Measurements from ENCODE around the gene NANS.
"Not testable (repeated sequence)": the region's sequence is repeated elsewhere in the genome, so short reads cannot be mapped to it uniquely, and the experiment has no call there.

NANS gene

DNA sequence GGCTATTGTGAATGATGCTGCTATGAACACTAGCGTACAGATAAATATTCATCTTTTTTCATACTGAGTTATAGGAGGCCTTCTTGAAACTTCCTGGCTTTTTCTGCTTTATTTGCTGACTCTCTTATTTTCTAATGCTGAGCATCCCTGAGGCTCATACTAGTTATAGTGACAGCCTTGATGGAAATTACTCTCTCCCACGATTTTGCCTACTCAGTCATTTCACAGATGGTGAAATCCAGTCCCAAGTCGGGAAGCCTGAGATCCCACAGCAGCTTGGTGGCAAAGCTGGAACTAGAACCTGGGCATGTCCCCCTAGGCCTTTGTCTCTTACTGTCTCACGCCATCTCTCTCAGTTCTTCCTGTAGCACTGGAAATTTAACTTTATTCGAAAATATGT lies 22.4 kb downstream of the NANS start:
- DNase-seq (ENCODE audit: low spot score), result no peak

DNA sequence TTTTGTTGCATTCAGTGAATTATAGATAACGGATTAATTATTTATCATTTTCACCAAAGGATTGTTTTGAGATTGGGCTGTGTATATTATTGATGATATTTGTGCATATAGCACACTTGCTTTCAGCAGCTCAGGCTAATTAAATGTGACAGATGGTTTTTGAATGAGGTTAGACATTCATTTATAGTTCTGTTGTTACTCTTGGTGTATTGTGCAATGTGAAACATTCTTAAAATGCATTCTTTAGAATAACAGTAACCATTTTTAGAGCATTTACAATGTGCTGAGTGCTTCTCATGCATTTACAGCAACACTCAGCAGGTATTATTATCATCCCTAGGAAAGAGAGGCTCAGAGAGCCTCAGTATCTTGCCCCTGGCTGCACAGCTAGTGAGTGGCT lies 23.8 kb downstream of the NANS start:
- no peak for DNase-seq (ENCODE audit: low spot score)

GRCh38 chr9:98080780-98081179 lies 24.2 kb downstream of the NANS start:
- no peak for DNase-seq (ENCODE audit: low spot score)

- no peak for DNase-seq (ENCODE audit: low spot score)
Observed at GRCh38 chr9:98081477-98082219, 25.1 kb downstream of the NANS start.

DNA sequence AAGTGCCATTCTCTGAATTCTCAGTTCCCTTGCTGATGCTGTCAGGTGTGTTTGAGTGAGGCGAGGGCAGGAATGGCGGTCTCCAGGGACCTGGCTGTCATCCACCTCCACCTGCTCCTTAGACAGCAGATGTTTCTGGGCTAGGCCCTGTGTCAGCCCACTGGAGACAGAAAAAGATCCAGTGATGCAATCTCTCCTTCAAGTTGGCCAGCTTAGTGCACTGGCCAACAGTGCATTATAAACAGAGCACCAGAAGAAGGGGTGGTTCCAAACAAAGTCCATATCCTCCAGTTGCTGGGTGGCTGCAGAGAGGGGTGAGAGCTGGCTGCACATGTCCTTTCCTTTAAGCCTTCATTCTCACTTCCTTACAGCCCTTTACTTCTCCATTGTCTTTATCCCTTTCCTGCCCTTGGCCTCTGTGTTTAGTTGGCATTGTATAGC lies 26.5 kb downstream of the NANS start:
- DNase-seq (ENCODE audit: low spot score), result no peak

GRCh38 chr9:98083566-98084183 lies 27.1 kb downstream of the NANS start:
- DNase-seq (ENCODE audit: low spot score), result no peak

DNA sequence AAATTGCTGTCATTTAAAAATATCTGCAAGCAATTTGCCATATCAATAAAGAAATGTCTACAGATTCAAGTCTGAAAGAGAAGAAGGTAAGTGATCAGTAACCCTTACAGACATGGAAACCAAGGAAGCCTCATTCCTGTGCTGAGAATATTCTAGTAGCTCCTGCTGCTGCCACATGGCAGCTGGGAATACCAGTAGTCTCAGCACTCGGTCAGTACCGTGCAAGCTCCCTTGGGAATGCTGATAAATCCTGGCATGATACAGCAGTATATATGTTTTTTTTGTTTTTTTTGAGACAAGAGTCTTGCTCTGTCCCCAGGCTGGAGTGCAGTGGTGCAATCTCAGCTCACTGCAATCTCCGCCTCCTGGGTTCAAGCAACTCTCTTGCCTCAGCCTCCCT lies 27.9 kb downstream of the NANS start:
- DNase-seq (ENCODE audit: low spot score), result no peak

- DNase-seq (ENCODE audit: low spot score), result no peak
Observed at GRCh38 chr9:98085058-98085457, 28.5 kb downstream of the NANS start.

GRCh38 chr9:98085944-98086343 lies 29.4 kb downstream of the NANS start:
- no peak for DNase-seq (ENCODE audit: low spot score)

- DNase-seq (ENCODE audit: low spot score), result no peak
Observed at GRCh38 chr9:98086461-98086860, 29.9 kb downstream of the NANS start.

- DNase-seq (ENCODE audit: low spot score), result no peak
Observed at GRCh38 chr9:98087420-98088354, 31.2 kb downstream of the NANS start.

DNA sequence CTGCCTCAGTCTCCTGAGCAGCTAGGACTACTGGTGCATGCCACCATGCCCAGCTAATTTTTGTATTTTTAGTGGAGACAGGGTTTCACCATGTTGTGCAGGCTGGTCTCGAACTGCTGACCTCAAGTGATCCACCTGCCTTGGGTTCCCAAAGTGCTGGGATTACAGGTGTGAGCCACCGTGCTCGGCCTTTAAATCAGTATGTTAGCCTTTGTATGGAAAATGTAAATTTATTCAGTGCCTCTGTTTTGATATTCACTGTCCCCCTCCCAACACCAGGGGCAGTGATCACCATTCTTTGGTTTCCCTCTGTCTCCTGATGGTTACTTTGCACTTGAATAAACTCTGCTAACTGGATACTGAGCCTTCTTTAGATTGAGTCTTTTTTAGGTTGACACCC lies 34.1 kb downstream of the NANS start:
- DNase-seq (ENCODE audit: low spot score), result not testable (repeated sequence)

DNA sequence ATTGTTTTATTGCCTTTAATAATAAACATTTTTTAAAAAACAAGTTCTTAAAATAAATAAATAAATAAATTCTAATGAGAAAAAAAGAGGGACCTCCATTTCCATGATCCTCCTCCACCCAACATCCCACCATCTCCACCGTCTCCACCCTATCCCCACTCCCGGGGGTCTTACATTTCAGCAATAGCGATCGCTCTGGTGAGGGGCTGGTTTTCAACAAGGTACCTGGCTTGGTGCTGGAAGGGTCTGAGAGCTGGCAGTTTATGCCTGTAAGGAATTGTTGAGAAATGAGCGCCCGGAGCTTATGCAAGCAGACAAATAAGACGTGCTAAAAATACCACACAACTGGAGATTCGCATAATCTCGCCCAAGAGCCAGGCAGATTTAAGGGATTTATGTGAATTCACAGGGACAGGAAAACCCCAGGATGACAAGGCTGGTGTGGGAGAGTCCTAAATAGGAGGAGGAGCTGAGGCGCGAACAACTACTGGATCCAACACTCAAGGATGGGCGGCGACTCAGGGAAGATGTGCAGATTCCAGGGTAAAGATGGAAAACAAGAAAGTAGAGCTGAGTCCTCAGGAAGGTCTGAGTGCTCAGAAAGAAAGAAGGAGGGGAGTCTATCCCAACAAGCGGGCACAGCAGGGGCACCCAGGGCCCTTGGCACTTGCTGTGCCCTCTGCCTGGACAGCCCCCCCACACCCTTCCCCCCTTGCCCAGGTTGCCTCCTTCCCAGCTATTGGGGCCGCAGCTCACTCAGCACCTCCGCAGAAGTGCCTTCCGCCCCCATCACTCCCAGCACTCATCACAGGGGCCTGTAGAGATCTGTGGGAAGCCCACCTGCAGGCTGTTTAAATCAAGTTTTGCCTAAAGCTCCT lies 35.4 kb downstream of the NANS start:
- no peak for DNase-seq (ENCODE audit: low spot score)

GRCh38 chr9:98092613-98092931 lies 36.0 kb downstream of the NANS start:
- no peak for DNase-seq (ENCODE audit: low spot score)

DNA sequence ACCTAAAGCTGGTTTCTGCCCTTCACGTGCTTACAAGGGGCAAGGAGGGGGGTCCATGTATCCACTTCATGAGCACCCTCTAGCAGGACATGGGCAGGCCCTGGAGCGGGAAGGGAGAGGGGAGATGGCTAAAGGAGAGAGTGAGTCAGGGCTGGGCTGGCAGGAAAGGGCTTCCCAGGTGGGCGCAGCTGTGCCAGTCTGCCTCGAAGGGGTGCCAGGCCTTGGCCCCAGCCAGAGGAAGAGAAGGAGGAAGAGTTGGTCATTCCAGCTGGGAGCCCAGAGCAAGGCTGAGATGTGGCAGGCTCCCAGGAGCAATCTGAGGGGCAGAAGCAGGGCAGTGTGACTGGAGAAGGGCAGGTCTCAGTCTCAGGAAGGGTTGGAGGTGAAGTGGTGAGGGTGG lies 37.8 kb downstream of the NANS start:
- no peak for DNase-seq (ENCODE audit: low spot score)

GRCh38 chr9:98094851-98095250 lies 38.3 kb downstream of the NANS start:
- DNase-seq (ENCODE audit: low spot score), result no peak

GRCh38 chr9:98095401-98095800 lies 38.9 kb downstream of the NANS start:
- no peak for DNase-seq (ENCODE audit: low spot score)

DNA sequence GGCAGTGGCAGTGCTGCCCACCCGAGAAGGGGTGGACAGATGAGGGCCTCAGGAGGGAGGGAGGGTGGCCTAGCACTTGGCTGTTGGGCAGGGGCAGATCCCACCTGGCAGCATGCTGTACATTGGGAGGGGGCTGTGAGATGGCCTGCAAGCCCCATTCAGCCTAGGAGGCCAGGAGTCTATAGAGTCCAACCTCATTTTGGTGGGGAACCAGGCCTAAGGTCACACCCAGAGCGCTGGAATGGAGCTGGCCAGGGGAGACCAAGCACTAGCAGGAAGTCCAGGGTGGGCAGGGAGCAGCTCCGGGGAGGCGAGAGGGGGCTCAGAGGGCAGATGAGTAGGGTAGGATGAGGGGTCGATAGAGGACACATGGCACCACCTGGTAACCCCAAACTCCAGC lies 39.6 kb downstream of the NANS start:
- DNase-seq (ENCODE audit: low spot score), result no peak

- no peak for DNase-seq (ENCODE audit: low spot score)
Observed at GRCh38 chr9:98097836-98098235, 41.3 kb downstream of the NANS start.

GRCh38 chr9:98099346-98099745 lies 42.8 kb downstream of the NANS start:
- no peak for DNase-seq (ENCODE audit: low spot score)

GRCh38 chr9:98099898-98100297 lies 43.4 kb downstream of the NANS start:
- no peak for DNase-seq (ENCODE audit: low spot score)

DNA sequence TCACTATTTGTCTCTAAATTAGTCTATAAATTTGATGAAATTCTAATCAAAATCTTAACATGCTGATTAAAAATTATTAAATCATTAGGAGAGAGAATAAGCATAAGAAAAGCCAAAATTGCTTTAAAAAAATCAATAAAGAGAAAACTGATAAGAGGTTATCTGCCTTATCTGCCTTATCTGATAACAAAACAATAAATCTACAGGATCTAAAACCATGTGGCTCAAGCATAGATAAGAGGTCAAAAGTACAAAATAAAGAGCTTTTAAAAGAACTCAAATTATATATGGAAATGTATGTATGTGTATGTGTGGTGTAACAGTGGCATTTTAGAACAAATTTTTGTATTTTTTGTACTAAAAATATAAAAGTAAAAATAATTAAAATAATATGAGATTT lies 43.9 kb downstream of the NANS start:
- DNase-seq (ENCODE audit: low spot score), result no peak

Measured in globus pallidus (tissue), 1 donor.